Frontal cortex (tissue), 4 donors: Measurements from ENCODE around the gene BABAM2. TPM values are rescaled to one million over a fixed set of nuclear protein-coding genes. Genes with fewer than 3 reads are reported as not detected.

Experiments
- DNase-seq, 2 donors: peaks; one replicate each; pipeline ENCODE4 v3.0.0; 2012; ENCODE audit warnings: low spot score in 2 of 2
- FAIRE-seq: peaks from 2 replicates; lab custom pipeline; 2012; peaks lifted over from hg19 to GRCh38; lab: Jason Lieb, UNC
- total RNA-seq: library from RNA; depleted of rRNA; stranded (reverse); fragments of >200 nt; gene quantifications from one replicate; pipeline ENCODE4 v1.2.3, GENCODE V29; 2014
- donor health status: control.
- donor health status: control.
- donor health status: control.

Gene BABAM2
- total RNA-seq, 1 donor from 2014 or later = 14.7 TPM

- peak in 1 of 2 donors; percentile 54 for DNase-seq
- no peak for FAIRE-seq
Observed at GRCh38 chr2:28342081-28342967, 451.8 kb downstream of the BABAM2 start.

- DNase-seq (no peak), FAIRE-seq (no peak)
Observed at GRCh38 chr2:28343184-28343942, 452.8 kb downstream of the BABAM2 start.

DNA sequence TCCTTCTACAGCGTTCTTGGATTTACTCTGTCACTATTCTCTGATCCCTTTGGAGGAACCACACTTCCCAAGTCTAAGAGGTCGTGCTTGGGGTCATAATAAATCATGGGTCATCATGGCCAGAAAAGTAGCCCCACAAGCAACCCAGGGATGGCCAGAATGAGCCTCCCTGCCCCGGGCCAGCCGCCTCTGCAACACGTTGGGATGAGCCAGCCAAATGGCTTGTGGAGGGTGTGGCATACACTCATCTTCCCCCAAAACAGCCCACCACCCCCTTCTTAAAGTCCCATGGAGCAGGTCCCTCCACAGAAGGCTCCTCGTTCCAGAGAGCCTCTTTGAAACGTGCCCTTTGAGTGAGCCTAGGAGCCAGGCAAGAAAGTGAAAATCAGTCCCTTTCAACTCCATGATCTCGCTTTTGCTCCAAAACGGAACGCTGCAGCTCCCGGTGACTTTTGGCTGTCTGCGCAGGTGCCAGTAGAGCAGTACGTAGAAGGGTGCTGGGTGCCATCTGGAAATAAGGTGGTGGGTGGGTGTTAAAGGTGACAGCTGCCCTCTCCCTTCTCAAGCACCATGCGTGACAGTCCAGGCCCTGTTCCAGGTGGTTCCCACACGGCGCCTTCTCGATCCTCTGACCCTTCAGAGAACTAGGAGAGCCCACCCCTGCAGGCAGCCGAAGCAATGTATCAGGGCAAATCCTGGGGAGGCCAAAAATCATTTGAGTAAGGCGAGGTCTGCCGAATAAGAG, 453.6 kb downstream of the BABAM2 start:
- FAIRE-seq (no peak), DNase-seq (no peak)

GRCh38 chr2:28344756-28345373, 454.3 kb downstream of the BABAM2 start:
- FAIRE-seq = no peak
- peak in 1 of 2 donors; percentile 52 for DNase-seq

DNA sequence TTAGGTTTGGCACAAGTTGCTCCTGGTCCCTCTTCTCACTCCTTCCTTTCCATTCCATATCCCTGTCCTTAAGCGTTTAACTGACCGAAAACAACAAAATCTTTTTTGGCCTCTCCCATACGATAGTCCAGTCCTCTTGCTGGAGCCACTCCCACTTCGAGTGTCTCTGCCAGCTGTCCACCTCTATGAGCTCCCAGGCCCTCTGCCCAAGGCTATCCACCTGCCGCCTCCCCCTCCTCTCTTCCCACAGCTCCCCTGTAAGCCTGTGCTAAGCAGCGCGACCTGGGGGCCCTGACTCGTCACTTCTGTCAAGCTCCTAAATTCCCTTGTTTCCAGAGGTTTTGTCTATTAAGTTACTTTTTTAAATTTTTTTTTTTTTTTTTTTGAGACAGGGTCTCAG, 455.1 kb downstream of the BABAM2 start:
- DNase-seq = no peak
- FAIRE-seq = no peak

GRCh38 chr2:28346587-28346986, 456.1 kb downstream of the BABAM2 start:
- no peak for FAIRE-seq
- no peak for DNase-seq

DNA sequence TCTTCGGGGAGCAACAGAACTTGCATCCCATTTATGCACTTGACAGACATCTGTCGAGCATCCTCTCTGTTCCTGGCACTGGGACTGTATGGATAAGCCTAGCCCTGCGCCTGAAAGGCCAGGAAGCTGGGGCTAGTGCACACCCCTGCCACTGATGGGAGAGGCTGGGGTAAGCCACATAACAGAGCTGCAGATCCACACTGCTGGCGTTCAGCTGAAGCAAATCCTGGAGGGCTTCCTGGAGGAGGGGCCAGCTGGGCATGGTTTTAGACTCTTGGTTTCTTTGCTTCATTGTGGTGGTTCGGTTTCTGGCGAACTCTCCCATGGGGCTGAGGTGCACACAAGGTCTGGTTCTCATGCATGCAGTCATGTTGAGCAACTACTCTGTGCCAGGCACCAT, 456.7 kb downstream of the BABAM2 start:
- FAIRE-seq (no peak), DNase-seq (no peak)

GRCh38 chr2:28347596-28347995, 457.1 kb downstream of the BABAM2 start:
- DNase-seq (no peak), FAIRE-seq (no peak)

GRCh38 chr2:28348149-28348567, 457.6 kb downstream of the BABAM2 start:
- FAIRE-seq (no peak), DNase-seq (no peak)

DNA sequence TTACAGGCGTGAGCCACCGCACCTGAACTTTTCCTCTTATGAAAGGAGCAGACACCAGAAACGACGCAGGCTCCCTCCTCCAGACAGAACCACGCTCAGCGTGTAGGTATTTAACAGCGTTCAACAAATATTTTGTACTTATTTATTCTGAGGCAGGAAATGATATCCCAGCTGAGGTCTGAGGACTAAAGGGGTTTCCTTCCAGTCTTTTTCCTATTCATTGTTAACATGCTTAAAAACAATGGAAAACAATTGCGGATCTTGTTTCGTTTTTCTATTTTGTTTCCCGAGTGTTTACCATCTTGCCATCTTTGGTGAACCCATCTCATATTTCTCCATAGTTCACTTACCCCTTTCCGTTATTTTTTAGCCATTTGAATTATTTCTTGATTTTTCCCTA, 458.4 kb downstream of the BABAM2 start:
- DNase-seq (no peak), FAIRE-seq (no peak)

DNA sequence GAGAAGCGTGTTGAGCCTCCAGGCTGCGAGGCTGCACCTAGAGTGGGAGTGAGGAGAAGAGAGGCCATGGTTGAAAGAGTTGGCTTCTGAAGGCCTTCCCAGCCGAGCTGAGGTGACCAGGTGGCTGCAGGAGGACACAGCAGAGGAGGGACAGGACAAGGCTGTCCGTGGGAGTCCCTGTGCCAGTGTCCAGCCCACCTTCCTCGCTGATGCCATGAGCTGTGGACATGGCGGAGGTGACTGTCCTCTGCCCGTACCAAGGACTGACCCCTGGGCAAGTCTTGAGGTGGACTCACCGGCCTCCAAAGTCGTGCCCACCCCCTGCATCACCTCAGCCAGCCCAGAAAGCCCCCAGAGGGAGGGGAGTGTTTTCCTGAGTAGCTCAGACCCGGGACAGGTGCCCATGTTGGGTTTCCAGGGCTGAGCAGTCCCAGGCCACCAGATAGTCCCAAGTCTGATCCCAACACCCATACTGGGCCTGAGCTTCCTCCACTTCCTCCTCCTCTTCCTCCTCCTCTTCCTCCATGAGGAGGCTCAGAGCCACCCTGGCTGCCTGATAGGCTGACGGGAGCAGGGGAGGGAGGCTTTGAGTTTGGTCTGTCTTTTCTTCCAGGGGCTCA, 459.1 kb downstream of the BABAM2 start:
- DNase-seq (no peak), FAIRE-seq (no peak)

- FAIRE-seq = no peak
- DNase-seq = no peak
Observed at GRCh38 chr2:28350196-28350595, 459.7 kb downstream of the BABAM2 start.

GRCh38 chr2:28350791-28351285, 460.3 kb downstream of the BABAM2 start:
- DNase-seq (no peak), FAIRE-seq (no peak)

DNA sequence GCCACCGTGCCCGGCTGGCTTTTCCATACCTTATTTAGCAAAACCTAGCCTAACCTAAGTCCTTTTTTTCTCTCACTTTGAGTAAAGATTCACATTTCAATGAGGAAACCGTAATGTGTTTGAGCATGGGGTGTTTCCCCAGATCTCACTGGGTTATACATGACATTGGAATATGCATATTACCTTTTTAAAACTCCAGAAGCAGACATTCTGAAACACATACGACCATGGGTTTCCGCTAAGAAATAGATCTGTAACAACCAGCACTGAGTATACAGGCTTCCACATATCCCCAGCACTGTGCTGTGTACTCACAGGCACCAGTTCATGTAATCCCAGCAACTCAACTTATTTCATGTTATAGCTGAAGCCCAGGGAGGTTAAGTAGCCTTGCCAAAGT, 461.1 kb downstream of the BABAM2 start:
- DNase-seq (no peak), FAIRE-seq (no peak)

GRCh38 chr2:28352104-28352503, 461.6 kb downstream of the BABAM2 start:
- no peak for DNase-seq
- no peak for FAIRE-seq

GRCh38 chr2:28352610-28353195, 462.2 kb downstream of the BABAM2 start:
- DNase-seq = no peak
- no peak for FAIRE-seq

DNA sequence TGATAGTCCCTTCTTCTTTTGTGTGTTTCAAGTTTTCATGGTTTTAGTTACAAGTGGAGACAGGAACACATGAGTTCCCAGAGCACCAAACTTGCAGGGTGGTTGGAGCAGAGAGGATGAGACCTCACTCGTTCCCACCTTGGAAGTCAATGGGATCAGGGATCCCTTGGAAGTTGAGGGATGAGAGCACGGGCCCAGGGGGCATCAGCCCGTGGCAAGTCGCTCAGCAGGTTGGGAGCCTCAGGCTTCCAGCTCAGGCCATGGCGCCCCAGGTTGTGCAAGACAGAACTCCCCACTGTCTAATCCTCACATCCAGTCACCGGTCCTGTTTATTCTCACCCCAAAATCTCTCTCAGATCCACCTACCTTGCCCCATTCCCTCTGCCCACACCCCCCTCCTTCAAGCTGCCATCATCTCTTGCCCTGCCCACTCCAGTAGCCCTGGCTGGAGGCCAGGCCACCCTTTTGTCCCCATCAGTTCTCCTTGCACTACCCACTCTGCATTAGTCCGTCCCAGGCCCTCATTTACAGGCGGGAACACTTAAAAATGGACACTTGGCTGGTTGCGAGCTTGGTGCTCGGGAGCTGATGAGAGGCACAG, 464.5 kb downstream of the BABAM2 start:
- FAIRE-seq (no peak), DNase-seq (no peak)

DNA sequence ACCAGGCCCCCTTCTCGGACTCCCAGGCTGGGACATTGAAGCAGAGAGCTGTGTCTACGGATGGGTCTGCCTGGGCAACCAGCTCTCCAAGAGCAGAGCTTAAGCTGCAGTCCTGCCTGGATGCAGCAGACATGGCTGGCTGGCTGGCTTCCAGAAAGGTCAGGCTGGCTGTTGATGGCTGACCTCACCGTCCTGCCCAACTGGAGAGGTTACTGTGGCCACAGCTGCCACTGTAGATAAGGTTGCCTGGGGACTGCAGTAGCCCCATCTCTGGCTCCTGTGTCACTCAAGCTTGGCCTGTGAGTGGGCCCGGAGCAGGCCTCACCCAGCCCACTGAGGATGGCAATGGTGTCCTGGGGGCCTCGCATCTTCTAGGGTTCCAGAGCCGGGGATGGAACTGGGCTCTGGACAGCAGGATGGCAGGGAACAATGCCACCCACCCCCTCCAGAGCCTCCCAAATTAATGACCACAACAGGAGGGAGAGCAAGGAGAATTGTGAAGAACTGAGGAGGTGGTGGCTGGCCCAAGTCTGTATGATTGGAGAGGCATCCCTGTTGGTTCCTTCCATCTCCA, 465.1 kb downstream of the BABAM2 start:
- FAIRE-seq (no peak), DNase-seq (no peak)
